ENCODE results near the gene TNS1.

Gene TNS1

GRCh38 chr2:218024336-218024735 is 21.5 kb upstream of the TNS1 start:
- no peak for TF ChIP-seq CTCF (IDR thresholded peaks at IDR 0.05)
- Histone ChIP-seq H3K4me3 (ENCODE audit: low read depth in 1 of 2, low read length in 1 of 2) (no peak overlapping the region), H3K27me3 (no peaks in the 10 kb centered on the region), H3K4me1 (ENCODE audit: control insufficient read depth in 1 of 2, insufficient read depth in 1 of 2, low read depth in 1 of 2, low read length in 1 of 2) (peaks cover 8 to 9% of the 10 kb centered on the region in 2 experiments), H3K9me3 (no peaks in the 10 kb centered on the region), H3K27ac (no peak overlapping the region), H3K36me3 (no peaks in the 10 kb centered on the region)

- H3K27ac ChIP-seq: no peak overlapping the region
- H3K9me3 ChIP-seq: no peaks in the 10 kb centered on the region
- H3K36me3 ChIP-seq: no peaks in the 10 kb centered on the region
- no peaks in the 10 kb centered on the region for H3K27me3 ChIP-seq
- H3K4me1 ChIP-seq (ENCODE audit: control insufficient read depth in 1 of 2, insufficient read depth in 1 of 2, low read depth in 1 of 2, low read length in 1 of 2): peaks cover 8 to 10% of the 10 kb centered on the region in 2 experiments
- no peak for TF ChIP-seq CTCF (IDR thresholded peaks at IDR 0.05)
- H3K4me3 ChIP-seq (ENCODE audit: low read depth in 1 of 2, low read length in 1 of 2): no peak overlapping the region
Measured at GRCh38 chr2:218023636-218024035, 20.8 kb upstream of the TNS1 start.

- Histone ChIP-seq H3K4me3 (ENCODE audit: low read depth in 1 of 2, low read length in 1 of 2) (no peak overlapping the region), H3K9me3 (no peaks in the 10 kb centered on the region), H3K36me3 (no peaks in the 10 kb centered on the region), H3K27ac (no peak overlapping the region), H3K4me1 (ENCODE audit: control insufficient read depth in 1 of 2, insufficient read depth in 1 of 2, low read depth in 1 of 2, low read length in 1 of 2) (peaks cover 10 to 13% of the 10 kb centered on the region in 2 experiments), H3K27me3 (no peaks in the 10 kb centered on the region)
- TF ChIP-seq CTCF (IDR thresholded peaks at IDR 0.05): no peak
Measured at GRCh38 chr2:218022851-218023530, 20.2 kb upstream of the TNS1 start.

GRCh38 chr2:218022131-218022850 is 19.5 kb upstream of the TNS1 start:
- Histone ChIP-seq H3K36me3 (no peaks in the 10 kb centered on the region), H3K9me3 (no peaks in the 10 kb centered on the region), H3K27me3 (no peaks in the 10 kb centered on the region), H3K4me3 (ENCODE audit: low read depth in 1 of 2, low read length in 1 of 2) (no peak overlapping the region), H3K27ac (no peak overlapping the region), H3K4me1 (ENCODE audit: control insufficient read depth in 1 of 2, insufficient read depth in 1 of 2, low read depth in 1 of 2, low read length in 1 of 2) (peaks cover 10 to 14% of the 10 kb centered on the region in 2 experiments)
- TF ChIP-seq CTCF (IDR thresholded peaks at IDR 0.05): no peak

GRCh38 chr2:218021536-218022071 is 18.8 kb upstream of the TNS1 start:
- peaks cover 10 to 14% of the 10 kb centered on the region in 2 experiments for H3K4me1 ChIP-seq (ENCODE audit: control insufficient read depth in 1 of 2, insufficient read depth in 1 of 2, low read depth in 1 of 2, low read length in 1 of 2)

More at GRCh38 chr2:218021536-218022071, 18.8 kb upstream of the TNS1 start:
- H3K9me3 ChIP-seq: no peaks in the 10 kb centered on the region
- no peaks in the 10 kb centered on the region for H3K36me3 ChIP-seq
- H3K27ac ChIP-seq: no peak overlapping the region
- H3K4me3 ChIP-seq (ENCODE audit: low read depth in 1 of 2, low read length in 1 of 2): no peak overlapping the region
- no peaks in the 10 kb centered on the region for H3K27me3 ChIP-seq
- TF ChIP-seq CTCF (IDR thresholded peaks at IDR 0.05): no peak

Data from neutrophil (primary cell).